Measurements from ENCODE around the gene ADAM20. TPM values are rescaled to one million over a fixed set of nuclear protein-coding genes. Genes with fewer than 3 reads are reported as not detected.
"Not testable (repeated sequence)": the region's sequence is repeated elsewhere in the genome, so short reads cannot be mapped to it uniquely, and the experiment has no call there.

The ADAM20 gene
- polyA plus RNA-seq, 1 experiment, result 0.04 TPM

DNA sequence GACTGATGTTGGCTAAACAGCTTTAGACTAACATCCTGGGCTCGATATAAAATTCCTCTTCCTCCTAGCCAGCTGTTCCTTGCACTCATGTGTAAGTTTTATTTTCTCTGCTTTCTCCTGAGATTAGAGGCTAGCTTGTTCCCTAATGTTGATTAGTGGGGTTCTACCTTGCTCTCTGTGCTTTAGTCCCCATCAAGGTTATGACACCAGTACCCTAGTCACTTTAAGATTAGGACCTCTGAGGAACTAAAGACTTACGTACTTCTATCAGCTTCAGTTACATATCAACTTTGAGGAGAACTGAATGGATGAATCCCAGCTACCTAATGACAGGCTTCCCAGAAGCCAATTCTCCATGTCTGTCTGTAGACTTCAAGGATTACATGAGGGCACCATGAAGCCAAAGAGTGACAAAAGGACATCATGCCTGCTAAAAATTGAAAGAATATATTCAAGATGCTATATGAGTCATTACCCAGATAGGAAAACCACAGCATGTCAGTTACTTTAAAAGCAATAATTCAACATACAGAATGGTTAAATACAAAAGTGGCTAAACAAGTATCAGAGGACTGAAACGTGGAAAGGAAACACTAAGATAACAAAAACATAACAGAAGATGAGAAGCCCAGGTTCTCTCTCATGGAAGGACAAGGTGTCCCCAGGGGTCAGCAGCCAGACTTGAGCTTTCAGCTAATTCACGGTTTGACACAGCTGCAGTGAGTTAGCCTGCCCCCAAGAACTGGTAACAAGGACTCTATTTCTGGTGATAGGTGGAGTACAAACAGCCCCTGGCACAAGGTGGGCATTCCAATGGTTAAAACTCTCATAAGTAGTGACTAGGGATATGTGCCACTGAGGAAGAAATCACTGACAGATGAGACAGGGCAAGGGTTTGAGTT lies 20.4 kb downstream of the ADAM20 start:
- TF ChIP-seq, protein P1, sequence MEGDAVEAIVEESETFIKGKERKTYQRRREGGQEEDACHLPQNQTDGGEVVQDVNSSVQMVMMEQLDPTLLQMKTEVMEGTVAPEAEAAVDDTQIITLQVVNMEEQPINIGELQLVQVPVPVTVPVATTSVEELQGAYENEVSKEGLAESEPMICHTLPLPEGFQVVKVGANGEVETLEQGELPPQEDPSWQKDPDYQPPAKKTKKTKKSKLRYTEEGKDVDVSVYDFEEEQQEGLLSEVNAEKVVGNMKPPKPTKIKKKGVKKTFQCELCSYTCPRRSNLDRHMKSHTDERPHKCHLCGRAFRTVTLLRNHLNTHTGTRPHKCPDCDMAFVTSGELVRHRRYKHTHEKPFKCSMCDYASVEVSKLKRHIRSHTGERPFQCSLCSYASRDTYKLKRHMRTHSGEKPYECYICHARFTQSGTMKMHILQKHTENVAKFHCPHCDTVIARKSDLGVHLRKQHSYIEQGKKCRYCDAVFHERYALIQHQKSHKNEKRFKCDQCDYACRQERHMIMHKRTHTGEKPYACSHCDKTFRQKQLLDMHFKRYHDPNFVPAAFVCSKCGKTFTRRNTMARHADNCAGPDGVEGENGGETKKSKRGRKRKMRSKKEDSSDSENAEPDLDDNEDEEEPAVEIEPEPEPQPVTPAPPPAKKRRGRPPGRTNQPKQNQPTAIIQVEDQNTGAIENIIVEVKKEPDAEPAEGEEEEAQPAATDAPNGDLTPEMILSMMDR (IDR thresholded peaks at IDR 0.05; ENCODE audit: insufficient read depth, low read depth, low read length), result no peak
- POLR2A ChIA-PET, result no interaction called here
- no peak for DNase-seq (ENCODE audit: low read depth)

DNA sequence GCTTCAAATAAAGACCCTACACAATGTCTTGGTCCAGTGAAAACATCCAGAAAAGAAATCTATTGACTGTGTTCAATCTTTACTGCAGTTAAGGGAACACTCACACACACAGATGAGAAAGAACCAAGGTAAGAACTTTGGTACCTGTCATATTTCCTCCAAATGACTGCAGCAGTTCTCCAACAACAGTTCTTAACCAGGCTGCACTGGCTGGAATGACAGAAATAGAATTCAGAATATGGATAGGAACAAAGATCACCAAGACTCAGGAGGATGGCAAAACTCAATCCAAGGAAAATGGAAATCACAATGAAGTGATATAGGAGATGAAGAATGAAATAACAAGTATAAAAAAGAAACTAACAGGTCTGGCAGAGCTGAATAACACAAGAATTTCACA lies 36.6 kb downstream of the ADAM20 start:
- no peaks in the 10 kb centered on the region for H3K27me3 ChIP-seq (ENCODE audit: control insufficient read depth, insufficient read depth, low read length)

More for the DNA sequence above, 20.4 kb downstream of the ADAM20 start:
- Histone ChIP-seq H3K27me3 (ENCODE audit: control insufficient read depth, insufficient read depth, low read length) (no peaks in the 10 kb centered on the region), H3K4me3 (ENCODE audit: low read depth, low read length) (no peak overlapping the region), H3K36me3 (ENCODE audit: control insufficient read depth, insufficient read depth, low read length) (no peaks in the 10 kb centered on the region)
- CTCF ChIA-PET, result interaction anchor here (1.3 kb wide), 1 partner anchor 10 kb away, joined by 3 read pairs; no protein-coding TSS in a partner anchor

DNA sequence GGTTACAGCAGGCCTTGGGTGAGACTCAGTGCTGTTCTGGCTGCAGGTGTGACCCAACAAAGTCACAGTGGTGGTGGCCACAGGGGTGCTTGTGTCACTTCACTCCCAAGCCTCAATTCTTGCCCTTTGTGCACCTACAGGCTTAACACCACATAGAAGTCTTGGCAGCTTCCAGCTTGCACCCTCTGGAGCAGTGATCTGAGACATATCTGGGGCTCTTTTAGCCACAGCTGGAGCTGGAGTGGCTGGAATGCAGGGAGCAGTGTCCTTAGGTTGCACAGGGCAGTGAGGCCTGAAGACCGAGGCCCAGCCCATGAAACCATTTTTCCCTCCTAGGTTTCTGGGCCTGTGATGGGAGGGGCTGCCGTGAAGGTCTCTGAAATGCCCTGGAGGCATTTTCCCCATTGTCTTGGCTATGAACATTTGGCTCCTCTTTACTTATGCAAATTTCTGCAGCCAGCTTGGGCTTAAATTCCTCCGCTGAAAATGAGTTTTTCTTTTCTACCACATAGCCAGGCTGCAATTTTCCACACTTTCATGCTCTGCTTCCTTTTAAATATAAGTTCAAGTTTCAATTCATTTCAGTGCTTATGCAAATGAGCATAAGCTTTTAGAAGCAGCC lies 45.1 kb downstream of the ADAM20 start:
- Histone ChIP-seq H3K4me3 (ENCODE audit: low read depth, low read length) (no peak overlapping the region), H3K36me3 (ENCODE audit: control insufficient read depth, insufficient read depth, low read length) (no peaks in the 10 kb centered on the region), H3K27me3 (ENCODE audit: control insufficient read depth, insufficient read depth, low read length) (no peaks in the 10 kb centered on the region)
- POLR2A ChIA-PET, result no interaction called here
- TF ChIP-seq, protein P1 (IDR thresholded peaks at IDR 0.05; ENCODE audit: insufficient read depth, low read depth, low read length), result no peak
- DNase-seq (ENCODE audit: low read depth), result no peak
- CTCF ChIA-PET, result no interaction called here

More for the DNA sequence above, 36.6 kb downstream of the ADAM20 start:
- Histone ChIP-seq H3K36me3 (ENCODE audit: control insufficient read depth, insufficient read depth, low read length) (no peaks in the 10 kb centered on the region), H3K4me3 (ENCODE audit: low read depth, low read length) (no peak overlapping the region)
- no peak for DNase-seq (ENCODE audit: low read depth)
- ChIA-PET CTCF (no interaction called here), POLR2A (no interaction called here)
- TF ChIP-seq, protein P1 (IDR thresholded peaks at IDR 0.05; ENCODE audit: insufficient read depth, low read depth, low read length), result no peak

DNA sequence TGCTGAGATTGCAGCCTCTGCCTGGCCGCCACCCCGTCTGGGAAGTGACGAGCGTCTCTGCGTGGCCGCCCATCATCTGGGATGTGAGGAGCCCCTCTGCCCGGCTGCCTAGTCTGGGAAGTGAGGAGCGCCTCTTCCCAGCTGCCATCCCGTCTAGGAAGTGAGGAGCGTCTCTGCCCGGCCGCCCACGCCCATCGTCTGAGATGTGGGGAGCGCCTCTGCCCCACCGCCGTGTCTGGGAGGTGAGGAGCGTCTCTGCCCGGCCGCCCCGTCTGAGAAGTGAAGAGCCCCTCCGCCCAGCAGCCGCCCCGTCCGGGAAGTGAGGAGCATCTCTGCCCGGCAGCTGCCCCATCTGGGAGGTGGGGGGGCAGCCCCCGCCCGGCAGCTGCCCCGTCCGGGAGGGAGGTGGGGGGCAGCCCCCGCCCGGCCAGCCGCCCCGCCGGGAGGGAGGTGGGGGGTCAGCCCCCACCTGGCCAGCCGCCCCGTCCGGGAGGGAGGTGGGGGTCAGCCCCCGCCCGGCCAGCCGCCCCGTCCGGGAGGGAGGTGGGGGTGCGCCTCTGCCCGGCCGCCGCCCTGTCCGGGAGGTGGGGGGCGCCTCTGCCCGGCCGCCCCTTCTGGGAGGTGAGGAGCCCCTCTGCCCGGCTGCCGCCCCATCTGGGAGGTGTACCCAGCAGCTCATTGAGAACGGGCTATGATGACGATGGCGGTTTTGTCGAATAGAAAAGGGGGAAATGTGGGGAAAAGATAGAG lies 57.3 kb downstream of the ADAM20 start:
- CTCF ChIA-PET; H3K27me3 ChIP-seq (ENCODE audit: control insufficient read depth, insufficient read depth, low read length); H3K4me3 ChIP-seq (ENCODE audit: low read depth, low read length); DNase-seq (ENCODE audit: low read depth); POLR2A ChIA-PET; H3K36me3 ChIP-seq (ENCODE audit: control insufficient read depth, insufficient read depth, low read length): not testable (repeated sequence)

DNA sequence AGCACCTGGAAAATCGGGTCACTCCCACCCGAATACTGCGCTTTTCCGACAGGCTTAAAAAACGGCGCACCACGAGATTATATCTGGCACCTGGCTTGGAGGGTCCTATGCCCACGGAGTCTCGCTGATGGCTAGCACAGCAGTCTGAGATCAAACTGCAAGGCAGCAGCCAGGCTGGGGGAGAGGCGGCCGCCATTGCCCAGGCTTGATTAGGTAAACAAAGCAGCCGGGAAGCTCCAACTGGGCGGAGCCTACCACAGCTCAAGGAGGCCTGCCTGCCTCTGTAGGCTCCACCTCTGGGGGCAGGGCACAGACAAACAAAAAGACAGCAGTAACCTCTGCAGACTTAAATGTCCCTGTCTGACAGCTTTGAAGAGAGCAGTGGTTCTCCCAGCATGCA lies 59.3 kb downstream of the ADAM20 start:
- H3K36me3 ChIP-seq (ENCODE audit: control insufficient read depth, insufficient read depth, low read length); H3K27me3 ChIP-seq (ENCODE audit: control insufficient read depth, insufficient read depth, low read length); DNase-seq (ENCODE audit: low read depth); H3K4me3 ChIP-seq (ENCODE audit: low read depth, low read length); POLR2A ChIA-PET; CTCF ChIA-PET: not testable (repeated sequence)

DNA sequence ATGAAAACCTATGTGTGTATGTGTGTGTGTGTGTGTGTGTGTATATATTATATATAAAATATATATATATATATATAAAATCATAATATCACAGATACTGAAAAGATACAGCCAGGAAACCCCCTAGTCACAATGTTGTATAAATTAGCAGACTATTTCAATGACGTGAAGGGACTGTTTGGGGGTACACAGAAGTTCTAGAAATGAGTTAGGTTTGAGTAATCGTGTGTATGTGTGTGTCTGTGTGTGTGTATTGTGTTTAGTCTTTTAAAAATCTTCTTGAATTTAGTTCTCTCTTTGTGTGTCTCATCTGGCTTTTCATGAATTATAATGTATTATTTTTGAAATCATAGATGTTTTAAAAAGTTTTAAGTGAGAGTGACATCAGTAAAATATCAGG lies 61.0 kb downstream of the ADAM20 start:
- no peak for DNase-seq (ENCODE audit: low read depth)
- H3K4me3 ChIP-seq (ENCODE audit: low read depth, low read length), result no peak overlapping the region
- H3K27me3 ChIP-seq (ENCODE audit: control insufficient read depth, insufficient read depth, low read length), result no peaks in the 10 kb centered on the region
- TF ChIP-seq, protein P1 (IDR thresholded peaks at IDR 0.05; ENCODE audit: insufficient read depth, low read depth, low read length), result no peak
- POLR2A ChIA-PET, result no interaction called here
- CTCF ChIA-PET, result no interaction called here
- no peaks in the 10 kb centered on the region for H3K36me3 ChIP-seq (ENCODE audit: control insufficient read depth, insufficient read depth, low read length)
